Caco-2 (cell line): ENCODE measurements around the gene KSR2. TPM values are rescaled to one million over a fixed set of nuclear protein-coding genes. Genes with fewer than 3 reads are reported as not detected.

Experiments used
- BruUV-seq: library from RNA; stranded (reverse); fragments of 400-500 nt; replicated peaks from 2 replicates; lab custom pipeline; 2021; lab: Mats Ljungman, UMichigan
- CTCF ChIA-PET: fragments of 300-600 bp; sonication (Branson Sonifier 250); formaldehyde crosslinking; loops from one replicate; lab custom pipeline; 2022; ENCODE audit warnings: antibody characterized with exemption; lab: Charles Lee
- POLR2A ChIA-PET: fragments of 300-600 bp; sonication (Branson Sonifier 250); formaldehyde crosslinking; loops from one replicate; lab custom pipeline; 2022; ENCODE audit warnings: antibody characterized with exemption; lab: Charles Lee
- DNase-seq, 2 experiments: peaks; one replicate each; pipeline versions ENCODE4 v3.0.0 to v3.0.0-alpha.2; 2020 to 2022
- H3K27me3 ChIP-seq: replicated peaks from 2 replicates; pipeline ENCODE4 v1.6.0; 2011; ENCODE audit warnings: low read length; ENCODE audit not compliant: control insufficient read depth, insufficient read depth
- H3K36me3 ChIP-seq: 2 replicates; pipeline ENCODE4 v1.5.1; 2011; ENCODE audit warnings: low read length; ENCODE audit not compliant: control insufficient read depth, insufficient read depth
- H3K4me1 ChIP-seq: fragments of 250-450 bp; sonication (Bioruptor Pico); 2 replicates; pipeline ENCODE4 v1.5.1; 2020; ENCODE audit warnings: mild to moderate bottlenecking
- H3K4me3 ChIP-seq: 2 replicates; pipeline ENCODE4 v1.5.1; 2011; ENCODE audit warnings: low read depth, mild to moderate bottlenecking, control low read depth, low read length
- H3K9me3 ChIP-seq: fragments of 250-450 bp; sonication (Bioruptor Pico); 2 replicates; pipeline ENCODE4 v1.5.1; 2020; ENCODE audit warnings: mild to moderate bottlenecking, moderate library complexity
- H3K27ac Mint-ChIP-seq: one replicate; pipeline ENCODE4 v1.8.0; 2022; ENCODE audit warnings: mixed read lengths; ENCODE audit not compliant: unreplicated experiment
- H3K27me3 Mint-ChIP-seq: one replicate; pipeline ENCODE4 v1.8.0; 2022; ENCODE audit warnings: mixed read lengths; ENCODE audit not compliant: insufficient read depth, unreplicated experiment
- H3K36me3 Mint-ChIP-seq: one replicate; pipeline ENCODE4 v1.8.0; 2022; ENCODE audit warnings: mild to moderate bottlenecking, mixed read lengths; ENCODE audit not compliant: insufficient read depth, unreplicated experiment
- H3K4me1 Mint-ChIP-seq: one replicate; pipeline ENCODE4 v1.8.0; 2022; ENCODE audit warnings: low read depth, mixed read lengths; ENCODE audit not compliant: unreplicated experiment
- H3K4me3 Mint-ChIP-seq: one replicate; pipeline ENCODE4 v1.8.0; 2022; ENCODE audit warnings: mild to moderate bottlenecking, moderate library complexity, mixed read lengths; ENCODE audit not compliant: unreplicated experiment
- H3K9me3 Mint-ChIP-seq: one replicate; pipeline ENCODE4 v1.8.0; 2022; ENCODE audit warnings: mixed read lengths; ENCODE audit not compliant: unreplicated experiment
- CTCF ChIP-seq, 2 experiments: fragments of 200-600 bp in 1 of 2; IDR thresholded peaks; 1 replicate in 1 of 2; 2 replicates in 1 of 2; pipeline versions ENCODE4 v1.5.1 to v1.8.0; 2011 to 2022; ENCODE audit warnings: antibody characterized with exemption in 1 of 2, control low read depth in 1 of 2, inconsistent platforms in 1 of 2, low read depth in 1 of 2, low read length in 1 of 2, mild to moderate bottlenecking in 1 of 2, moderate library complexity in 1 of 2; ENCODE audit not compliant: insufficient read depth in 1 of 2, severe bottlenecking in 1 of 2, unreplicated experiment in 1 of 2
- intact Hi-C: fragments of 100-400 bp; cut with micrococcal nuclease; formaldehyde crosslinking; loops from one replicate; pipeline ENCODE4 v1.10.0; 2022; ENCODE audit not compliant: unreplicated experiment
- total RNA-seq: library from RNA; stranded (reverse); gene quantifications from 2 replicates; pipeline ENCODE4 v1.2.3, GENCODE V29; 2022

Gene KSR2
- total RNA-seq, 1 experiment from 2014 or later, result 0.66 TPM

- H3K27ac Mint-ChIP-seq, result no peak overlapping the region
- TF ChIP-seq CTCF (IDR thresholded peaks at IDR 0.05; ENCODE audit: insufficient read depth in 1 of 2, low read depth in 1 of 2, low read length in 1 of 2, severe bottlenecking in 1 of 2, unreplicated experiment in 1 of 2), result no peak
- POLR2A ChIA-PET, result no interaction called here
- BruUV-seq, result no TSS peak
- Histone ChIP-seq H3K4me3 (no peak overlapping the region), H3K36me3 (no peaks in the 10 kb centered on the region), H3K27me3 (no peaks in the 10 kb centered on the region; the same call in 1 of the 2 replicates), H3K9me3 (no peaks in the 10 kb centered on the region), H3K4me1 (no peaks in the 10 kb centered on the region)
- H3K9me3 Mint-ChIP-seq, result no peaks in the 10 kb centered on the region
- H3K4me3 Mint-ChIP-seq, result no peak overlapping the region
- peaks cover 13% of the 10 kb centered on the region for H3K27me3 Mint-ChIP-seq
- CTCF ChIA-PET, result no interaction called here
- intact Hi-C loops, result no loop called here
- no peaks in the 10 kb centered on the region for H3K4me1 Mint-ChIP-seq
- no peak for DNase-seq
- H3K36me3 Mint-ChIP-seq, result peaks cover 5% of the 10 kb centered on the region
These were observed 446.9 kb downstream of the KSR2 start for GRCh38 chr12:117521867-117522266.

- TF ChIP-seq CTCF (IDR thresholded peaks at IDR 0.05; ENCODE audit: insufficient read depth in 1 of 2, low read depth in 1 of 2, low read length in 1 of 2, severe bottlenecking in 1 of 2, unreplicated experiment in 1 of 2), result no peak
- peaks cover 13% of the 10 kb centered on the region for H3K27me3 Mint-ChIP-seq
- no peaks in the 10 kb centered on the region for H3K9me3 ChIP-seq
- no peaks in the 10 kb centered on the region for H3K4me1 ChIP-seq
- no peaks in the 10 kb centered on the region for H3K36me3 ChIP-seq
- no peak overlapping the region for H3K4me3 Mint-ChIP-seq
- peaks cover 5% of the 10 kb centered on the region for H3K36me3 Mint-ChIP-seq
- POLR2A ChIA-PET, result no interaction called here
- BruUV-seq, result no TSS peak
- intact Hi-C loops, result no loop called here
- H3K9me3 Mint-ChIP-seq, result no peaks in the 10 kb centered on the region
- no peak overlapping the region for H3K4me3 ChIP-seq
- no peak overlapping the region for H3K27ac Mint-ChIP-seq
- no peaks in the 10 kb centered on the region for H3K4me1 Mint-ChIP-seq
- CTCF ChIA-PET, result no interaction called here
- no peaks in the 10 kb centered on the region; the same call in 1 of the 2 replicates for H3K27me3 ChIP-seq
- no peak for DNase-seq
These were observed 447.4 kb downstream of the KSR2 start for GRCh38 chr12:117521346-117521745.

- POLR2A ChIA-PET, result no interaction called here
- BruUV-seq, result no TSS peak
- peaks cover 5% of the 10 kb centered on the region for H3K36me3 Mint-ChIP-seq
- Histone ChIP-seq H3K4me3 (no peak overlapping the region), H3K9me3 (no peaks in the 10 kb centered on the region), H3K36me3 (no peaks in the 10 kb centered on the region), H3K27me3 (no peaks in the 10 kb centered on the region), H3K4me1 (no peaks in the 10 kb centered on the region)
- H3K27ac Mint-ChIP-seq, result no peak overlapping the region
- DNase-seq, result no peak
- peaks cover 21% of the 10 kb centered on the region for H3K27me3 Mint-ChIP-seq
- no peak overlapping the region for H3K4me3 Mint-ChIP-seq
- H3K9me3 Mint-ChIP-seq, result no peaks in the 10 kb centered on the region
- intact Hi-C loops, result no loop called here
- CTCF ChIA-PET, result no interaction called here
- H3K4me1 Mint-ChIP-seq, result no peaks in the 10 kb centered on the region
- no peak for TF ChIP-seq CTCF (IDR thresholded peaks at IDR 0.05; ENCODE audit: insufficient read depth in 1 of 2, low read depth in 1 of 2, low read length in 1 of 2, severe bottlenecking in 1 of 2, unreplicated experiment in 1 of 2)
These were observed 450.1 kb downstream of the KSR2 start for GRCh38 chr12:117518594-117519270.
